ENCODE measurements around the gene HPCAL1. TPM values are rescaled to one million over a fixed set of nuclear protein-coding genes. Genes with fewer than 3 reads are reported as not detected.

HPCAL1 gene
- polyA plus RNA-seq, 12 donors, result 20.2 to 55.9 (median 31.9) TPM; not detected in 1

- no peak for DNase-seq
Observed at GRCh38 chr2:10422251-10422650, 119.5 kb downstream of the HPCAL1 start.

- no peak for DNase-seq
Observed at GRCh38 chr2:10422732-10423399, 120.2 kb downstream of the HPCAL1 start.

GRCh38 chr2:10423400-10423774, 120.7 kb downstream of the HPCAL1 start:
- no peak for DNase-seq

GRCh38 chr2:10424051-10424450, 121.3 kb downstream of the HPCAL1 start:
- no peak for DNase-seq

- no peak for DNase-seq
Observed at GRCh38 chr2:10424916-10425505, 122.3 kb downstream of the HPCAL1 start.

GRCh38 chr2:10425699-10426098, 123.0 kb downstream of the HPCAL1 start:
- no peak for DNase-seq

GRCh38 chr2:10426726-10427617, 124.3 kb downstream of the HPCAL1 start:
- DNase-seq, result no peak

GRCh38 chr2:10427618-10427949, 124.9 kb downstream of the HPCAL1 start:
- peak; percentile 46 for DNase-seq

- DNase-seq, result no peak
Observed at GRCh38 chr2:10428355-10428754, 125.7 kb downstream of the HPCAL1 start.

- DNase-seq, result no peak
Observed at GRCh38 chr2:10428924-10429323, 126.2 kb downstream of the HPCAL1 start.

- DNase-seq, result no peak
Observed at GRCh38 chr2:10430886-10431622, 128.3 kb downstream of the HPCAL1 start.

- DNase-seq, result no peak
Observed at GRCh38 chr2:10431797-10432196, 129.1 kb downstream of the HPCAL1 start.

- DNase-seq, result no peak
Observed at GRCh38 chr2:10432311-10433181, 129.8 kb downstream of the HPCAL1 start.

GRCh38 chr2:10433264-10433946, 130.7 kb downstream of the HPCAL1 start:
- no peak for DNase-seq

- DNase-seq, result no peak
Observed at GRCh38 chr2:10433947-10434885, 131.5 kb downstream of the HPCAL1 start.

GRCh38 chr2:10434886-10435819, 132.4 kb downstream of the HPCAL1 start:
- peak; percentile 82 for DNase-seq

GRCh38 chr2:10435820-10436204, 133.1 kb downstream of the HPCAL1 start:
- DNase-seq, result no peak

- no peak for DNase-seq
Observed at GRCh38 chr2:10436583-10437110, 133.9 kb downstream of the HPCAL1 start.
